Activated naive CD4-positive, alpha-beta T cell treated with anti-CD3 and anti-CD28 coated beads, Interleukin-2, amount 10 ng/mL, durations not matched to agents 7 days and 5 days (primary cell): Measurements from ENCODE around the gene RELL2.

Experiments used
- CTCF ChIA-PET: fragments of 350-600 bp; sonication (Branson Sonifier 250); formaldehyde crosslinking; loops from one replicate; lab custom pipeline; 2021; ENCODE audit warnings: antibody characterized with exemption; lab: Charles Lee
- DNase-seq: peaks from one replicate; pipeline ENCODE4 v3.0.0-alpha.2; 2020
- H3K27ac Mint-ChIP-seq: one replicate; pipeline ENCODE4 v1.8.0; 2021; ENCODE audit warnings: mild to moderate bottlenecking, moderate library complexity, mixed read lengths
- H3K27me3 Mint-ChIP-seq: one replicate; pipeline ENCODE4 v1.8.0; 2021; ENCODE audit warnings: mild to moderate bottlenecking, mixed read lengths
- H3K36me3 Mint-ChIP-seq: one replicate; pipeline ENCODE4 v1.8.0; 2021; ENCODE audit warnings: mixed read lengths
- H3K4me1 Mint-ChIP-seq: one replicate; pipeline ENCODE4 v1.8.0; 2021; ENCODE audit warnings: mixed read lengths
- H3K4me3 Mint-ChIP-seq: one replicate; pipeline ENCODE4 v1.8.0; 2021; ENCODE audit warnings: mild to moderate bottlenecking, moderate library complexity, mixed read lengths
- H3K9me3 Mint-ChIP-seq: one replicate; pipeline ENCODE4 v1.8.0; 2021; ENCODE audit warnings: mixed read lengths

RELL2 gene

GRCh38 chr5:141664733-141665461 lies 28.1 kb downstream of the RELL2 start:
- Mint-ChIP-seq H3K9me3 (no peaks in the 10 kb centered on the region), H3K36me3 (no peaks in the 10 kb centered on the region), H3K27ac (no peak overlapping the region), H3K4me1 (peaks cover 5% of the 10 kb centered on the region), H3K27me3 (peaks cover 19% of the 10 kb centered on the region), H3K4me3 (no peak overlapping the region)
- DNase-seq = peak; percentile 84
- CTCF ChIA-PET = interaction anchor here (0.6 to 3.9 kb wide), 24 partner anchors 8 to 296 kb away, joined by 3 to 28 read pairs (median 5); partner anchors contain the start of genes DIAPH1, FCHSD1 and PCDH1

GRCh38 chr5:141665995-141666940 lies 29.5 kb downstream of the RELL2 start:
- Mint-ChIP-seq H3K9me3 (no peaks in the 10 kb centered on the region), H3K4me3 (no peak overlapping the region), H3K4me1 (peaks cover 5% of the 10 kb centered on the region), H3K27ac (no peak overlapping the region), H3K36me3 (no peaks in the 10 kb centered on the region), H3K27me3 (peaks cover 24% of the 10 kb centered on the region)
- no peak for DNase-seq
- CTCF ChIA-PET = interaction anchor here (1.4 to 3.9 kb wide), 9 partner anchors 18 to 294 kb away, joined by 3 to 28 read pairs (median 11); partner anchors contain the start of gene PCDH1

GRCh38 chr5:141668601-141669265 lies 31.9 kb downstream of the RELL2 start:
- Mint-ChIP-seq H3K4me1 (peaks cover 5% of the 10 kb centered on the region), H3K27me3 (peaks cover 18% of the 10 kb centered on the region), H3K4me3 (no peak overlapping the region), H3K27ac (no peak overlapping the region), H3K36me3 (no peaks in the 10 kb centered on the region), H3K9me3 (no peaks in the 10 kb centered on the region)
- CTCF ChIA-PET = interaction anchor here (0.8 to 4.0 kb wide), 13 partner anchors 8 to 301 kb away, joined by 3 to 26 read pairs (median 4); partner anchors contain the start of genes PCDH1 and RNF14
- DNase-seq = no peak

- CTCF ChIA-PET = interaction anchor here (0.8 to 4.0 kb wide), 12 partner anchors 9 to 300 kb away, joined by 3 to 26 read pairs (median 4); partner anchors contain the start of genes PCDH1 and RNF14
- Mint-ChIP-seq H3K4me3 (no peak overlapping the region), H3K27ac (no peak overlapping the region), H3K27me3 (peaks cover 18% of the 10 kb centered on the region), H3K4me1 (peaks cover 5% of the 10 kb centered on the region), H3K9me3 (no peaks in the 10 kb centered on the region), H3K36me3 (no peaks in the 10 kb centered on the region)
- DNase-seq = no peak
Observed at GRCh38 chr5:141669520-141669919, 32.7 kb downstream of the RELL2 start.

- Mint-ChIP-seq H3K9me3 (no peaks in the 10 kb centered on the region), H3K4me1 (no peaks in the 10 kb centered on the region), H3K4me3 (no peak overlapping the region), H3K27ac (no peak overlapping the region), H3K36me3 (no peaks in the 10 kb centered on the region), H3K27me3 (peaks cover 5% of the 10 kb centered on the region)
- CTCF ChIA-PET = interaction anchor here (1.3 to 4.0 kb wide), 4 partner anchors 8 to 207 kb away, joined by 3 to 26 read pairs (median 4); no protein-coding TSS in a partner anchor
- DNase-seq = no peak
Observed at GRCh38 chr5:141672071-141672840, 35.5 kb downstream of the RELL2 start.

- no peaks in the 10 kb centered on the region for H3K4me1 Mint-ChIP-seq
- H3K4me3 Mint-ChIP-seq = no peak overlapping the region
- peaks cover 6% of the 10 kb centered on the region for H3K27me3 Mint-ChIP-seq
Observed at GRCh38 chr5:141672841-141673813, 36.3 kb downstream of the RELL2 start.

GRCh38 chr5:141674747-141675146 lies 38.0 kb downstream of the RELL2 start:
- Mint-ChIP-seq H3K27me3 (peaks cover 16% of the 10 kb centered on the region), H3K9me3 (no peaks in the 10 kb centered on the region), H3K4me1 (peaks cover 5% of the 10 kb centered on the region), H3K4me3 (no peak overlapping the region), H3K27ac (no peak overlapping the region), H3K36me3 (no peaks in the 10 kb centered on the region)
- CTCF ChIA-PET = no interaction called here
- no peak for DNase-seq

More at GRCh38 chr5:141672841-141673813, 36.3 kb downstream of the RELL2 start:
- CTCF ChIA-PET = interaction anchor here (0.7 to 2.3 kb wide), 5 partner anchors 9 to 206 kb away, joined by 3 to 6 read pairs (median 3); no protein-coding TSS in a partner anchor
- Mint-ChIP-seq H3K9me3 (no peaks in the 10 kb centered on the region), H3K36me3 (no peaks in the 10 kb centered on the region), H3K27ac (no peak overlapping the region)
- no peak for DNase-seq

- no peaks in the 10 kb centered on the region for H3K36me3 Mint-ChIP-seq
- H3K27me3 Mint-ChIP-seq = peaks cover 17% of the 10 kb centered on the region
- peaks cover 7% of the 10 kb centered on the region for H3K4me1 Mint-ChIP-seq
- H3K4me3 Mint-ChIP-seq = no peak overlapping the region
- CTCF ChIA-PET = interaction anchor here (0.8 to 1.7 kb wide), 2 partner anchors 11 to 285 kb away, joined by 3 to 9 read pairs; no protein-coding TSS in a partner anchor
- no peak for DNase-seq
- H3K9me3 Mint-ChIP-seq = no peaks in the 10 kb centered on the region
- no peak overlapping the region for H3K27ac Mint-ChIP-seq
Observed at GRCh38 chr5:141675672-141676071, 38.9 kb downstream of the RELL2 start.

- Mint-ChIP-seq H3K9me3 (no peaks in the 10 kb centered on the region), H3K4me1 (peaks cover 20% of the 10 kb centered on the region), H3K27ac (no peak overlapping the region), H3K4me3 (no peak overlapping the region), H3K27me3 (peaks cover 30% of the 10 kb centered on the region), H3K36me3 (peaks cover 2% of the 10 kb centered on the region)
- CTCF ChIA-PET = interaction anchor here (1.0 to 1.7 kb wide), 2 partner anchors 13 to 14 kb away, joined by 3 to 9 read pairs; no protein-coding TSS in a partner anchor
- peak; percentile 34 for DNase-seq
Observed at GRCh38 chr5:141677415-141677814, 40.6 kb downstream of the RELL2 start.

GRCh38 chr5:141680178-141680577 lies 43.4 kb downstream of the RELL2 start:
- H3K9me3 Mint-ChIP-seq = no peaks in the 10 kb centered on the region
- no peak overlapping the region for H3K4me3 Mint-ChIP-seq
- H3K36me3 Mint-ChIP-seq = peaks cover 2% of the 10 kb centered on the region
- CTCF ChIA-PET = no interaction called here
- H3K27me3 Mint-ChIP-seq = peaks cover 30% of the 10 kb centered on the region
- H3K4me1 Mint-ChIP-seq = peaks cover 39% of the 10 kb centered on the region
- DNase-seq = no peak
- no peak overlapping the region for H3K27ac Mint-ChIP-seq

GRCh38 chr5:141680751-141681201 lies 44.0 kb downstream of the RELL2 start:
- Mint-ChIP-seq H3K4me3 (peak overlapping the region; percentile 57), H3K4me1 (peaks cover 41% of the 10 kb centered on the region), H3K36me3 (peaks cover 2% of the 10 kb centered on the region), H3K27me3 (peaks cover 31% of the 10 kb centered on the region), H3K27ac (peak overlapping the region; percentile 34), H3K9me3 (no peaks in the 10 kb centered on the region)
- DNase-seq = no peak
- CTCF ChIA-PET = no interaction called here

GRCh38 chr5:141681295-141681694 lies 44.5 kb downstream of the RELL2 start:
- peaks cover 34% of the 10 kb centered on the region for H3K27me3 Mint-ChIP-seq
- CTCF ChIA-PET = no interaction called here
- H3K4me1 Mint-ChIP-seq = peaks cover 42% of the 10 kb centered on the region
- H3K36me3 Mint-ChIP-seq = peaks cover 2% of the 10 kb centered on the region
- peak overlapping the region; percentile 57 for H3K4me3 Mint-ChIP-seq
- H3K9me3 Mint-ChIP-seq = no peaks in the 10 kb centered on the region
- H3K27ac Mint-ChIP-seq = peak overlapping the region; percentile 22
- DNase-seq = no peak
